ENCODE data around the gene UGP2. TPM values are rescaled to one million over a fixed set of nuclear protein-coding genes. Genes with fewer than 3 reads are reported as not detected.

The UGP2 gene
- total RNA-seq, 1 experiment from 2014 or later: 51.9 TPM

DNA sequence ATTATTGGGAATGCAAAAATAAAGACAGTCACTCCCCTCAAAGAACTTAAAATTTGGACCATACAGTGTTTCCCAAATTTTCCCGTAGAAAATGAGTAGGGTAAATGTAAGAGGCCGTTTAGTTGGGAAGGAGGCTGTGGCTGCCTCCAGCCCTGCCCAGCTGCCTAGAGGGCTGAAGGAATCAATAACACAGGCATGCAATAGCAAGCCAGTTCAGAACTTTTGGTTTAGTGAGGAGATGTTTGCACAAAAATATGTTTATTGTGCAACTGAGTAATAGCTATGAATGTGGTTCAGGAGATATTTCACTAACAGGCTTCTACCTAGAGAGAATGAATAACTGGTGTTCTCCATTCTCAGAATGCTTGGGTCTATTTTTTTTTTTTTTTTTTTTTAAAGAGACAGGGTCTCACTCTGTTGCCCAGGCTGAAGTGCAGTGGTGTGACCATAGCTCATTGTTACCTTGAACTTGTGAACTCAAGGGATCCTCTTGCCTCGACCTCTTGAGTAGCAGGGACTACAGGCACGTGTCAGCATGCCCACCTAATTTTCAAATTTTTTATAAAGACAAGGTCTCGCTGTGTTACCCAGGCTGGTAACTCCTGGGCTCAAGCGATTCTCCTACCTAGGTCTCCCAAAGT is 23.6 kb downstream of the UGP2 start:
- no peak for DNase-seq (ENCODE audit: low read depth)

DNA sequence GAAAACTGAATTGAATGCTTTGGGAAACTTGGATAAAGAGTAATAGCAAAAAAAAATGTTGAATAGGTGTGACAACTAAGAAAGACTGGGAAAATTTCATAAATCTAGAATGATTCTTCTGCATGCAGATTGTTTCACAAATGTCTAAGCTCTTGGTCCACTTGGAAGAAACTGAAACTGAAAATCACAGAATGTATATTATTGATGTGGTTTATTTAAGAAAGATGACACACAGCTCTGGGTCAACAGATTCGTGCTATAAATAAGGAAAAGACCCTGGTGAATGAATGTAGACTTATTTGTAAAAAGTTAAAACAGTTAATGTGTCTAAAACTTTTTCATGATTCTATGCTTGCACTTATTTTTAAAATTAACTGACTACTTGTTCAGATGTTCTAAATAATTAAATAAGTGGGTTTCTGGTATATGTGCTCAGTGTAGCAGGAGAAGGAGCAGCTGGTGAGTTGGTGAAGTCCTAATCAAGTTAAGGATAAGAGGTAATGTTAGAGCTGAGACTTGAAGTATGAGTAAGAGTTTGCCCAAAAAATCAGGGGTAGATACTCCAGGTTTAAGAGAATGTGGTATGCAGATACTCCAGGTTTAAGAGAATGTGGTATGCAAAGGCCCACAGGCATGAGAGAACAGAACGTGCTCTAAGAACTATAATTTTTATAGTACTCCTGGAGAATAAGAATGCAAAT is 24.5 kb downstream of the UGP2 start:
- no peak for DNase-seq (ENCODE audit: low read depth)

DNA sequence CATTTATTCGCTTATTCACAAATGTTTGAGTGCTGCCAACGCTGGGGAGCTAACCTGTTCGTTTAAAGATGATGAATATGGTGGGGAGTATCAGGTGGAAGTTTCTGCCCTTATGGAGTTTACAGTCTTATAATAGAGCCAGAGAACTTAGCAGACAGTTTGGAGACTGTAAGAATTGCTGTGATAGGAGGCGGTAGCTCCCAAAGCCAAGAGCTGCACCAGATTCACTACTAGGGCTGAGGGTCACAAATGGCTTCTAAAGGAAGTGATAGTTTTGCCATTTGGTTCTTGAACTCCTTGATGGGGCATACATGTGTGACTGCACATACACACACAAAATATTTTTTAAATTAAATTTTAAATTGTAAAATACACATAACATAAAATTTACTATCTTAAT is 29.0 kb downstream of the UGP2 start:
- no peak for DNase-seq (ENCODE audit: low read depth)

DNA sequence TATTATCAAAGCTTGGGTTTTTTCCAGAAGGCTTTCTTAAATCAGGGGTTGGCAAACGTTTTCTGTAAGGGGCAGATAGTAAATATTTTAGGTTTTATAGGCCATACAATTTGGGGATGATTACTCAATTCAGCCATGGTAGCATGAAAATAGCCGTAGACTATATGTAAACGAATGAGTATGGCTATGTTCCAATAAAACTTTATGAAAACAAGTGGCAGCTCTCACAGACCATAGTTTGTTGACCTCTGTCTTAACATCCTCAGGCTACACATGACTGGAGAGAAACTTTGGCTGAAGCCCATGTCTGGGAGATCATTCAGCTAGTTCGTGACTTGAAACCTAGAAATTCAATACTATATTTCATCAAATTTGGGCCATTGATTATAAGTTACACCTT is 30.2 kb downstream of the UGP2 start:
- no peak for DNase-seq (ENCODE audit: low read depth)

DNA sequence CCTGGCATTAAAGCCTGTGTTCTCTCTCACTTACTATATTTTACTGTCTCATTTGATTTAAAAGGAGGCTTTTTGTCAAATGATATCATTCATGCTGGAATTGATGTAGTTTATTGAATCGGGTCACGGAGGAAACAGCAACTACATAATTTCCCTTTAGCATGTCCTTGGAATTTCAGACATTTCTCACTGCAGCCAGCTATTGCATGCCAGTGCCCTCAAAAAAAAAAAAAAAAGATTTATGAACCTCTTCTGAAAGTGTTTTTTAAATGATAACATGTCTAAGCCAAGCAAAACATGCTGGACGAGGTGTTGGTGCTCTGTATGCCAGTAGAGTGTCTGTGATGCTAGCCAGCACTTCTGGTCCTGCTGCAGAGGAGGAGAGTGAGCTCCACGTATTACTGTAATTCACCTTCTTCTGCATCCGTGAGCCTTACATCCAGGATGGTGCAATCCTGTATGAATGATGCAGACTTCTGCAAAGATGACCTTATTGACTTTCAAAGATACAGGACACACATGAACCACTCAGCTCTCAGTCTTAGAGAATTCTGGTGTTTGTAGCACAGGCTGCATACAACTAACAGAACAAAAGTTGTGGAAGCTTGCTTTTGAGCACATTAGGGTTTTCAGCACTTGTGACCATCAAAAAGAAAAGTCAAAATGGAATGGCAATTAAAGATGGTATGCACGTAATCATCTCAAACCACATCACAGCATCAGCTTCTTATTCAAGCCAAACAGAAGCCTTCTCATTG is 31.1 kb downstream of the UGP2 start:
- DNase-seq (ENCODE audit: low read depth): no peak

DNA sequence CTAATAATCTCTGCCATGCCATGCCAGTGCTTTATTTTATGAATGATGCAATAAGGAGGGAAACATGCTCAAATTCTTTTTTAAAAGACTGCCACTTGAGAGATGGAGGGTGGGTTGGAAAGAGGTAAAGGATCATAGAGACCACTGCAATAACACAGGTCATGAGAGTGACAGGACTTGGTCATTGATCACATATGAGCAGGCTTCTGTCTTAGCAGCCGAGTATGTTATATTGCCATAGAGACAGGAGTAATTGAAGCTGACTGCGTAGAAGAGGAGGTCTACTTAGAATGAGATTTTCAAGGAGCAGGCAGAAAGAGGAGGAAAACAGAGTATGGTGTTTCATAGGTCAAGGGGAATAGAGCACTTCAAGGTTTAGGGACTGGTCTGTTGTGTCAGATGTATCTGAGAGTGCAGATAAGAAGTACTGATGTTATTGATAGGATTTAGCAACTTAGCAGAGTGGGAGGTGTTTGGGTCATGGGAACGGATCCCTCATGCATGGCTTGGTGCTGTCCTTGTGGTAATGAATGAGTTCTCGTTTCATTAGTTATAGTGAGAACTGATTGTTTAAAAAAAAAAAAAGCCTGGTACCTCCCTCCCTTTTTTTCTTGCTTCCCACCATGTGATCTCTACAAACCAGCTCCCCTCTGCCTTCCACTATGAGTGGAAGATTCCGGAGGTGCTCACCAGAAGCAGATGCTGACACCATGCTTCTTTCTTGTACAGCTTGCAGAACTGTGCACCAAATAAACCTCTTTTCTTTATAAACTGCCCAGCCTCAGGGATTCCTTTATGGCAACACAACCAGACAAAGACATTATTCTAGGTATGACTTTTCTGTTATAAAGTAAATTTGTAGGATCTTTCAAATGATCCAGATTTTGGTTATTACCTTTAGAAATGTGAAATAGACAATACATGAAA is 32.8 kb downstream of the UGP2 start:
- no peak for DNase-seq (ENCODE audit: low read depth)

DNA sequence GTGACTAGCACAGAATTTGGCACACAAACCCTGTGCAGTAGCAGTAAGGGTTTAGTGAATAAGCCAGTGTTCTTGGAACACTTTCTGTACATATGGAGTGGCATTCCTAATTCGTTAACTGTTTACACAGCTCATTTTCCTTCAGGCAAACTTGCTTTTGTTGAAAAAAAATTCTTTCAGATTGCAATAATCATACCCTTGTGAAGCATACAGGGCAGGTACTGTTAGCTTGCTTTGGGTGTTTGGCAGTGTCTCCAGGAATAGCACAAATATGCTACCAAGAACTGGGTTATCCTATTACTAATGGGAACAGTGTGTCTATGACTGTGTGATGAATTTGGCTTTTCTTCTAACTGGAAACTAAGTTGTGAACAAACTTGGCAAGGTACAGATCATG is 33.4 kb downstream of the UGP2 start:
- DNase-seq (ENCODE audit: low read depth): no peak

DNA sequence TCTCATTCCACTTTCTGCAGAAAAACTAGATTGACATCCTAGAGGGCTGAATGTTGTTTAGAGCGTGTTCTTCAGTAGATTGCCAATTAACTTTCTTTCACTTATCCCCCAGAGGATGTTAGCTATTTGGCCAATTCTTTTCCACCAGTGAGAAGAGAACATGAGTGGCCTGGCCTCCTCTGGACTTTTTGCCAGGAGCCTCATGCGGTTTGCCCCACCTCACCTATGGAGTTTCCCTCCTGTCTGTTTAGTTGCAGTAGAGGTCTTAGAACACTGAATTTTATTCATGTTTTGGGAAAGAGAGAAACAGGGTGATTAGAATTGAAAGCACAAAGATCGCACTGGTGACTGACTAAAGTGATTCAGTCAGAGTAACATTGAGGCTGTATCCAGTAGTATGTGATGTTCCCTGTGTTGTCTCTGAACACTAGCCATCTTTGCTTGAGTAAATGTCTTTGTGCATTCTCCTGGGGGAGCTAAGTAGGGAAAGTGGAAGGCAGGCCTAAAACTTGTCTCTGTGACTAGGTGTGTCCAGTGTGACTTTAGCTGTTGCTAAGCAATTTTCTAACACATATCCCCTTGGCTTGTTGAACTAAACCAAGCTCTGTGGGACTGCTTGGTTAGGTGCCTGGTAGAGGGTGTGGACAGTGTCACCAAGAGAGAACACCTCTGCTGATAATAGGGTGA is 34.0 kb downstream of the UGP2 start:
- DNase-seq (ENCODE audit: low read depth): no peak

DNA sequence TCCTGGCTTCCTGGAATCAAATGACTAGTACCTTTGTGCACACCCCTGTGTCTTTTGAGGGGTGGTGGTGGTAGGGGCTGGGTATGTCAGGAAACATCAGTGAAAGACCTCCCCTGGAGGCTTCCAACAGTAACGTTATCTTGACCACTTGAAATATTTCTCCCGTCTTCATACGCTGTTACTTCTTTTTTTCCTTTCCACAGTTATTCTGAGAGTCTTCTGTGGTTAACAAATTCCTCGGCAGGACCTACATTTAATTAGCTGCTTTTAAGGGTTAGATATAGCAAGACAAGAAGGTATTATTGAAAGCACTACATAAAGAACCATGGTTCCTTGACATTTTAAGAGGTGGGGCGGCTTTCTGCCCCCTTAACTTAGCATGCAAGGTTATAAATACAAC is 34.6 kb downstream of the UGP2 start:
- DNase-seq (ENCODE audit: low read depth): no peak

DNA sequence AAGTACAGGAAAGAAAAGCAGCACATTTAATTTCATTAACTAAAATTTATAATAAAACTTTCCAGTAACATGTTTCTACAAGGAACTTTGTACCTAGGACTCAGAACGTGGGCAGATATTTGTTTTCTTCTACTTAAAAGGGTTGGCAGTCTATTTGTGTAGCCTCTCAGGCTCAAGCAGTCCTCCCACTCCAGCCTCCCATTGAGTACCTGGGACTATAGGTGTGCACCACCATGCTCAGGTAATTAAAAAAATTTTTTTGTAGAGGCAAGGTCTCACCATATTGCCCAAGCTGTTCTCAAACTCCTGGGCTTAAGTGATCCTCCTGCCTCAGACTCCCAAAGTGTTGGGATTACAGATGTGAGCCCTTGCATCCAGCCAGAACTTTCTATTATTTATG is 36.8 kb downstream of the UGP2 start:
- no peak for DNase-seq (ENCODE audit: low read depth)

DNA sequence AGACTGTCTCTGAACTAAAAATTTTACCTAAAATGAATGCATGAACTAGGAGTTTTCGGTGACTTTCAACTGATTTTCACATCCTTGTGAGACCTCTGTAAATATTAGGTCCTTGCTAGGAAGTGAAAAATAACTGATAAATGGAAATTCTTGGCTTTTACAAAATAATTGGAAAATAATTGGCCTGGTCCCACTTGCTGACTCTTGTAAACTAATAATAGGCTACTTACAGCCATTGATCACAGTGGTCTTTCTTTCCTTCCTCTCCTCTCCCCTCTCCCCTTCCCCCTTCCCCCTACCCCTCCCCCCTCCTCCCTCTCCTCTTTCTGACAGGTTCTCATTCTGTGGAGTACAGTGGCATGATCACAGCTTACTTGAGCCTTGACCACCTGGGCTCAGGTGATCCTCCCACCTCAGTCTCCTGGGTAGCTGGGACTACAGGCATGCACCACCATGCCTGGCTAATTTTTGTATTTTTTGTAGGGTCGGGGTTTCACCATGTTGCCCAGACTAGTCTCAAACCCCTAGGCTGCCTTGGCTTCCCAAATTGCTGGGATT is 38.3 kb downstream of the UGP2 start:
- DNase-seq (ENCODE audit: low read depth): no peak

DNA sequence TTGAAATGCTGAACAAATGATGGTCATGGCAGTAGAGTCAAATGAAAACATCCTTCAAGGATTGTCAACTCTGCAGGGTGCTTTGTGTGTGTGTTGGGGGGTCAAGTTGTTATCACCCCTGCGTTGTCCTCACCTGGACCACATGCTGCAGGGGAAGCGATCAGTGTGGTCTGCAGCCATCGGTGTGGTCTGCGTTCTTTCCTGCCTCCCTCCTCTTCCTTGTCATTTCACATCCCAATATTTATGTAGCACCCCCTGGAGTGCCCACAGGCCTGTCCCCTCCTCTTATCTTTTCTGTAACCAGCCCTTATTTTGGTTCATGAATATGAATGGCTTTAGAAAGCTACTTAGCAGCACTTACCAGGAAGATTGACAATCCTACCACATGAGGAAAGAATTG is 38.9 kb downstream of the UGP2 start:
- DNase-seq (ENCODE audit: low read depth): no peak

DNA sequence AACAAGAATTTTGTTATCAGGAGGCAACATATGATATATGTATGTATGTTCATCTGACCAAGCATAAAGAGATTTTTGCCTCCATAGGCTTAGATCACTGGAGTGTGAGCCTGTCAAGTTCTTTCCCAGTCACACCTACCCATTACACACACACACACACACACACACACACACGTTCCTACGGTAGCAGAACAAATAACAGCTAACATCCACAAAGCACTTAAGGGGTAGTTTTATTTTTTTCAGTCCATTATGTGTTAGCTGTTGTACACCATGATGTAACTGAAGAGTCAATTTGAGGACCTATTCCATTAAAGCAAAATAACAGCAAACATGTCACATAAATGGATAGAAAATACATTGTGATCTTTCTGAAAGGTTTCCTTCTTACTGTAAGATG is 39.5 kb downstream of the UGP2 start:
- no peak for DNase-seq (ENCODE audit: low read depth)

DNA sequence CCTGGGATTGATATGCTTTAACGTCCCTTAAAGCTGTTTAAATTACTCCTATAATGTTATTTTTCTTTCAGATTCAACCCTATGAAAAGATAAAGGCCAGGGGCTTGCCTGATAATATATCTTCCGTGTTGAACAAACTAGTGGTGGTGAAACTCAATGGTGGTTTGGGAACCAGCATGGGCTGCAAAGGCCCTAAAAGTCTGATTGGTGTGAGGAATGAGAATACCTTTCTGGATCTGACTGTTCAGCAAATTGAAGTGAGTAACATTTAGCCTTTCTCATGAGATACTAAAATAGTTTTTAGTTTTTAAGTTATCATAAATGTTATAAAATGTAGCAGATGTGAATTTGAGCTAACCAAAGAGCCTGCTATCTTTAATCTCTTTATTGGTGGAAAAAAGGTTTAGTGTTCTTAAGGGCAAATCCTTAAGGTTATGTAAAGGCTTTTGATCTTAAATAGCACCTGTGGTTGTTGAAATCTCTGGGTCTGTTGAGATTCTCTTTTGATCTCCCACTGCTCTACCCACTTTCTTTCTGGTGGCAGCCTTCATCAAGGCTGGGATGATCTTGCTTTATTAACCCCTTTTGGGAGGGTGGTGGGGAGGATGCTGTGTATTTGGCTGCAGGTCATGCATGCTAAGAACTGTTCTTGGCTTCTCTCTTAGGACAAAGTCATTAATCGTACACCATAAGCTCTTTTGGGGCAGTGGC is 40.9 kb downstream of the UGP2 start:
- DNase-seq (ENCODE audit: low read depth): no peak

DNA sequence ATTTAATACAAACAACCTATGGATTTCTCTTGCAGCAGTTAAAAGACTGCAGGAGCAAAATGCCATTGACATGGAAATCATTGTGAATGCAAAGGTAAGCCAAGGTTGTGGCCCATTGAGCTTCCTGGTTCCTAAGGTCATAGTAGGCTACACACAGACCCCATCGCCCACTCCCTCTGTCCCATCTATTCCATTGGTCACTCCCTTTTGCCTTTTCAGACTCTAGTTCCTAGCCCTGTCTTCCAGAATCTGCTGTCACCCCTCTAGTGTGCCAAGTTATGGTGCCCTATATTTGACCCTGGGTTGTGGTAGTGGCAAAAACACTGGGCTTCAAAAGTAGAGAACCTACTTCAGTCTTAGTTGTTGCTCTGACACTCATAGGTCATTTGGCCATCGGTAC is 44.7 kb downstream of the UGP2 start:
- DNase-seq (ENCODE audit: low read depth): no peak

DNA sequence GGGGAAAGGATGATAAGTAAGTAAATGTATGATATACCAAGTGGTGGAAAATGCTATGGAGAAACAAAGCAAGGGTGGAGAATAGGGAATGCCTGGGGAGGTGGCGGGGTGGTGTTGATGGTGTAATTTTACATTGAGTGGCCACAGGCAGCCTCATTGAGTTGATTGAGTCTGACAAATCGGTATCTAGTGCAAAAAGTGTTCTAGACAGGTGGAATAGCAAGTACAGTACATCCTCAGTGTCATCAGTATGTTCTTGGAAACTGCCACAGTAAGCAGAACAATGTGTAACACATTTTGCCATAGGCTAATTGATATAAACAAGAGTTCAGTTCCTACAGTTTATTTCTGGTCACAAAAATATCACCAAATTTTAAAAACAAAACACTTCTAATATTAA is 46.4 kb downstream of the UGP2 start:
- no peak for DNase-seq (ENCODE audit: low read depth)

DNA sequence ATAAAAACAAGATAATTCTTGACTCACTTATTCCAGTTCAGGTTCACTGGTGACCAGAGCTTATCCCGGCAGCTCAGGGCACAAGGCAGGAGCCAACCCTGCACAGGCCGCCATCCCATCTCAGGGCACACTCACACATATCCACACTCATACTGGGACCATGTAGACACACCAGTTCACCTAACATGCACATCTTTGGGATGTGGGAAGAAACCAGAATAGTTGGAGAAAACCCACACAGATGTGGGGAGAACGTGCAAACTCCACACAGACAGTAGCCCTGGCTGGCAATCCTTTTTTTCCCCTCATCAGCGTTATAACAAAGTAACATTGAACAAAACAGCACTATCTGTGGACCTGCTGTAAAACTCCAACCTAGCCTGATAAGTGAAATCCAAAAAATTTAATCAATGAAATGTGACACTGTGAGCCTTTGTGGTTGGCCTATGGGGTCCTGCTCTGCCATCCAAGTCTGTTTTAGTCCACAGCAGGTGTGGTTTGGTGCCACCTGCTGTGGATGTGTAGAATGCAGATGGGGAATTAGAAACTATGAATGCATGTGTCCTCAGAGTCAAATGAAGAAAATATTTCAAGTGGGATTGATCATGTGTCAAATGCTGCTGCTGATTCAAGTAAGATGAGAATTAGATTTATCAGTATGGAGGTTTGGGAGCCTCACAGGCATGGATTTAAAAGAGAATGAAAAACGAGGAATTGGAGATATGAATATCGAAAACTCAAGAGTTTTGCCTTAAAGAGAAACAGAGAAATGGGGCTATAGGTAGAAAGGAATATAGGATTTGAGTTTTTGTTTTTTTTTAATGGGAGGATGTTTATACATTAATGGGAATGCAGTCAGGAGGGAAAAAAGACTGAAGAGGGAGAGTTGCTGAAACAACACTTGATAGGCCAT is 47.0 kb downstream of the UGP2 start:
- DNase-seq (ENCODE audit: low read depth): peak; percentile 37

DNA sequence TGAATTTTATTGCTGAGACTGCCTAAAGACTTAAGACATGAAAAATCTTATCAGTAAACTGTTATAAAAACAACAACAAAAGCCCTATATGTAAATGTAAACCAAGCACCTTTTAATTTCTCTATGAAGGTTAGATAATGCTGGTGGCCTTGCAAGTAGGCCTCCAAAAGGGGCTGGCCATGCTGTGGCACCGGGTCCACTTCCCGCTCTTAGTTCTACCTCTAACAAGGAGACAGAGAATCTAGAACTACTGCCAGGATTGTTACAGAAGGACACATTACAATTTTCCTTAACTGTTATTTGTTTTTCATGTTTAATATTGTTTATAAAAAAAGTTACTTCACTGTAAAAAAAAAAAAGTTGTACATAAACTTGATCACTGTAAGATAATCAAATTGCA is 49.0 kb downstream of the UGP2 start:
- no peak for DNase-seq (ENCODE audit: low read depth)

DNA sequence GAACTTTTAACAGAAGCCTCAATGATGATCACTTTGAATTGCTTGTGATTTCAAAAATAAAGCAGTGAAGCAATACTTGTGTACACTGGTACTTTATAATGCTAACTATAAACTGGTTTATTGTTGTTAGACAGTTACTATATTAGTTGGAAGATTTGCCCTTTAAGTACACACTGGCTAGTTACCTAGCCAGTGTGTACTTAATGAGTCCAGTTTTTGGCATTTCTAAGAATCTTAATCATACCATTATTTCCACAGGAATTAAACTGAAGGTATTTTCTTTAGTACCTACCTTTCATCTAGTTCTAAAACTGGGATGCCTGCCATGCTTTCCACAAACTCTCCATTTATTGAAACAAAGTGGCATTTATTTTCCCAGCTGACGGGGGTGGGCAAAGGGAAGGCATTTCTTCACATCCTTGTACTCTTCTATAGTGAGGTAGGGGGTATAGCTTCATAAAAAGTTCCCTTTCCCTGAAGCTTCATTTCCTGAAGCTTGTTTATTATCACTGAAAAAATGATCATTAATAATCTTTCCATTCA is 49.9 kb downstream of the UGP2 start:
- DNase-seq (ENCODE audit: low read depth): no peak
